HFFc6 (cell line): ENCODE data around the gene SFXN1. TPM values are rescaled to one million over a fixed set of nuclear protein-coding genes. Genes with fewer than 3 reads are reported as not detected.

Source experiments
- DNase-seq: peaks from one replicate; pipeline ENCODE4 v3.0.0-alpha.2; 2018
- H3K27ac Mint-ChIP-seq: 2 replicates; pipeline ENCODE4 v1.8.0; 2020; ENCODE audit warnings: mild to moderate bottlenecking, mixed read lengths
- H3K27me3 Mint-ChIP-seq: 2 replicates; pipeline ENCODE4 v1.8.0; 2021; ENCODE audit warnings: mild to moderate bottlenecking, moderate library complexity, mixed read lengths; ENCODE audit not compliant: insufficient read depth
- H3K36me3 Mint-ChIP-seq: 2 replicates; pipeline ENCODE4 v1.8.0; 2021; ENCODE audit warnings: low read depth, mixed read lengths
- H3K4me1 Mint-ChIP-seq: 2 replicates; pipeline ENCODE4 v1.8.0; 2020; ENCODE audit warnings: low read depth, mixed read lengths
- H3K4me3 Mint-ChIP-seq: 2 replicates; pipeline ENCODE4 v1.8.0; 2020; ENCODE audit warnings: mild to moderate bottlenecking, moderate library complexity, mixed read lengths
- H3K9me3 Mint-ChIP-seq: 2 replicates; pipeline ENCODE4 v1.8.0; 2020; ENCODE audit warnings: mild to moderate bottlenecking, mixed read lengths
- total RNA-seq, 6 experiments: library from RNA; stranded (reverse); fragmentation: NEBNext Ultra II Directional; extraction: Animal tissue kit (Norgen Biotek cat#: 25700); gene quantifications; 2 replicates in 1 of 6; 3 replicates in 5 of 6; pipeline ENCODE4 v1.2.3, GENCODE V29; 2021
- TF ChIP-seq, protein P1 (sequence below): fragments of 200-600 bp; sonication (generic); IDR thresholded peaks from 2 replicates; pipeline ENCODE4 v1.5.0; 2021; ENCODE audit warnings: antibody characterized with exemption, mild to moderate bottlenecking

SFXN1 gene
- total RNA-seq, 6 experiments from 2014 or later, result 60.8 to 83.0 (median 74.6) TPM

DNA sequence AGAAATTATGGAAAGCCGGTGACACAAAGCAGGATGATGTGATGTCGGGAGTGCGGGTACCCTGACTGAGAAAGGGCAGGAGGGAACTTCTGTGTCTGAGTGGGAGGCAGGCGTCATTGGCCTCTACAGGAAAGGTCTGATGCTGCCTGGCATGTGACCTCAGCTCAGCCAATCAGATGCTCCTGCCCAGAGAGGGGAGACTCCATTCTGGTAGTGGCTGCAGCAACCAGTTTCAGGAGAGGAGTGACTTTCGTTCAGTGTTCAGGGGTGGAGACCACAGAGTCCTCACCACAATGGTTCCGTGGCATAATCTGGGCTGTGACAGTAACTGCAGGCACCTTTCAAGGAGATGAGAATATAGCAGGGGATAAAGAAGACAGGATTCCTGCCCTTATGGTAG lies 6.7 kb upstream of the SFXN1 start:
- DNase-seq, result no peak
- H3K36me3 Mint-ChIP-seq, result no peaks in the 10 kb centered on the region
- H3K27me3 Mint-ChIP-seq, result peaks cover 14% of the 10 kb centered on the region
- no peak overlapping the region for H3K4me3 Mint-ChIP-seq
- H3K27ac Mint-ChIP-seq, result no peak overlapping the region
- no peaks in the 10 kb centered on the region for H3K4me1 Mint-ChIP-seq
- TF ChIP-seq, protein P1, sequence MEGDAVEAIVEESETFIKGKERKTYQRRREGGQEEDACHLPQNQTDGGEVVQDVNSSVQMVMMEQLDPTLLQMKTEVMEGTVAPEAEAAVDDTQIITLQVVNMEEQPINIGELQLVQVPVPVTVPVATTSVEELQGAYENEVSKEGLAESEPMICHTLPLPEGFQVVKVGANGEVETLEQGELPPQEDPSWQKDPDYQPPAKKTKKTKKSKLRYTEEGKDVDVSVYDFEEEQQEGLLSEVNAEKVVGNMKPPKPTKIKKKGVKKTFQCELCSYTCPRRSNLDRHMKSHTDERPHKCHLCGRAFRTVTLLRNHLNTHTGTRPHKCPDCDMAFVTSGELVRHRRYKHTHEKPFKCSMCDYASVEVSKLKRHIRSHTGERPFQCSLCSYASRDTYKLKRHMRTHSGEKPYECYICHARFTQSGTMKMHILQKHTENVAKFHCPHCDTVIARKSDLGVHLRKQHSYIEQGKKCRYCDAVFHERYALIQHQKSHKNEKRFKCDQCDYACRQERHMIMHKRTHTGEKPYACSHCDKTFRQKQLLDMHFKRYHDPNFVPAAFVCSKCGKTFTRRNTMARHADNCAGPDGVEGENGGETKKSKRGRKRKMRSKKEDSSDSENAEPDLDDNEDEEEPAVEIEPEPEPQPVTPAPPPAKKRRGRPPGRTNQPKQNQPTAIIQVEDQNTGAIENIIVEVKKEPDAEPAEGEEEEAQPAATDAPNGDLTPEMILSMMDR, result no peak
- H3K9me3 Mint-ChIP-seq, result no peaks in the 10 kb centered on the region

DNA sequence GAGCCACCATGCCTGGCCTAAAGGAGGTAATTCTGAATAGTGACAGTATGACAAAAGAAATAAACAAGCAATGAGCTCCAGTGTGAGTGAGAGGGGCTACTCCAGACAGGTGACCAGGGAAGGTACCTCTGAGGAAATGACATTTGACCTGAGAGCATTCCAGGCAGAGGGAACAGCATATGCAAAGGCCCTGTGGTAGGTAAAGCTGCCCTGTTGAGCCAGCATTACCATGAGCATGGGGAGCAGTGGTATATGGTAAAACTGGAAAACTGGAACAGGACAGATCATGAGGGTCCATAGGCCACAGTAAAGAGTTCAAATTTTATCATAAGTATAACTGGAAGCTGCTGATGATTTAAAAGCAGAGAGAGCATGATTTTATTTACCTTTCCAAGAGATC lies 6.0 kb upstream of the SFXN1 start:
- Mint-ChIP-seq H3K4me1 (no peaks in the 10 kb centered on the region), H3K9me3 (no peaks in the 10 kb centered on the region), H3K27me3 (peaks cover 11% of the 10 kb centered on the region), H3K27ac (no peak overlapping the region), H3K36me3 (no peaks in the 10 kb centered on the region), H3K4me3 (no peak overlapping the region)
- no peak for DNase-seq
- TF ChIP-seq, protein P1, result no peak

DNA sequence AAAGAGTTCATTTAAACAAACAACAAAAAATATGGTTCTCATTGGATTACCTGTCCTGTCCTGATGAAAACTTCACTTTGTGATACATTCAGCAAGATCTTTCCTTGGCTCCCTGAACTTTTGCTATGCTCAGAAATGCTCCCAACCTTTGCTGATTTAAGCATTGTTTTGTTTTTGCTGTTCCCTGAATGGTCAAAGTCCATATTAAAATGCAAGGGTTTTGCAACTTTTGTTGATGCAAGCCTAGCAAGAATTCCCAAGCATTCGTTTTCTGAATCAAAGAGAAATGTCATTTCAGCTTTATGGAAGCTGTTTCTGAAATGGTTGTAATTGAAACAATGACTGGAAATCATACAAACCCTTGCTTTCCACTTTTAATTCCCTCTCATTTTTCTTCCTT lies 3.1 kb upstream of the SFXN1 start:
- H3K4me3 Mint-ChIP-seq, result no peak overlapping the region
- H3K9me3 Mint-ChIP-seq, result no peaks in the 10 kb centered on the region
- H3K27me3 Mint-ChIP-seq, result peaks cover 4% of the 10 kb centered on the region
- H3K36me3 Mint-ChIP-seq, result peaks cover 10% of the 10 kb centered on the region; the same call in 1 of the 2 replicates
- no peak for DNase-seq
- TF ChIP-seq, protein P1, result no peak
- H3K4me1 Mint-ChIP-seq, result peaks cover 13% of the 10 kb centered on the region
- no peak overlapping the region for H3K27ac Mint-ChIP-seq

DNA sequence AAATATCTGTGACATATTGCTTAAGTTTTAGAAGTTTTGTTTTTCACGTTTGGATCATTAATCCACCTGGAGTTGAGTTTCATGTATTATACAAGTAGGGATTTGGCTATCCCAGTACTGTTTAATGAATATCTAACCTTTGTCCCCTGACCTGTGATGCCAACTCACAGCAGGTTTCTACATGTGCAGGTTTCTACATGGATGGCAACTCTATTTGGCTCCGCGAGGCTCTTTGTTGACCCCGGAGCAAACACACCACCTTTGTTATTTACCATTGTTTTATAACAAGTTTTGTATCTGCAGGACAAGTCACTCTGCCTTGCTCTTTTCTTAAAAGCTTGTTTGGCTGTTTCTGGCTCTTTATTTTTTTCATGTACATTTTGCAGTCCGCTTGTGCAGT lies 920 bp upstream of the SFXN1 start:
- no peak overlapping the region for H3K27ac Mint-ChIP-seq
- TF ChIP-seq, protein P1, result no peak
- DNase-seq, result no peak
- peaks cover 24% of the 10 kb centered on the region for H3K36me3 Mint-ChIP-seq
- H3K9me3 Mint-ChIP-seq, result no peaks in the 10 kb centered on the region
- H3K4me3 Mint-ChIP-seq, result no peak overlapping the region
- peaks cover 3% of the 10 kb centered on the region; the same call in 1 of the 2 replicates for H3K27me3 Mint-ChIP-seq
- peaks cover 21% of the 10 kb centered on the region for H3K4me1 Mint-ChIP-seq

DNA sequence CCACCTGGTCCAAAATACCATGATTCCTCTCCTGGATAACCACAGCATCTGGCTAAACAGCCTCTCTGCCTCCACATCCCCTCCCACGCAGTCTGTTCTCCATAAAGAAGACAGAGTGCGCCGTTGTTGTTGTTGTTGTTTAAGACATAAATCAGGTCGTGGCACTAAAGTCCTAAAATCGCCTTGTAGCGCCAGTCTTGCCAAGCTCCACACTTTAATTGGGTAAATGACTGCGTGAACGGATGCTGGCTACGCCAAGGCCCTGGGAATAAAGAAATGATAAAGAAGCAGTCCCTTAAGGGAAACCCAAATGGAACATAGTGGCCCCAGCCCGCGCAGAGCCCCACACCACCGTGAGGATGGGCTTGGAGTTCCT lies 364 bp upstream of the SFXN1 start:
- H3K27ac Mint-ChIP-seq, result peak overlapping the region; percentile 34; the same call in 1 of the 2 replicates
- peak overlapping the region; percentile 82 for H3K4me3 Mint-ChIP-seq
- H3K36me3 Mint-ChIP-seq, result peaks cover 26% of the 10 kb centered on the region

More for the DNA sequence above, 364 bp upstream of the SFXN1 start:
- H3K4me1 Mint-ChIP-seq, result peaks cover 21% of the 10 kb centered on the region
- H3K27me3 Mint-ChIP-seq, result peaks cover 3% of the 10 kb centered on the region; the same call in 1 of the 2 replicates
- H3K9me3 Mint-ChIP-seq, result no peaks in the 10 kb centered on the region
- DNase-seq, result no peak
- TF ChIP-seq, protein P1, result no peak
